ENCODE results near the gene LRP6. TPM values are rescaled to one million over a fixed set of nuclear protein-coding genes. Genes with fewer than 3 reads are reported as not detected.

LRP6 gene
- total RNA-seq, 4 donors from 2014 or later, result 9.5 to 21.4 (median 14.7) TPM

DNA sequence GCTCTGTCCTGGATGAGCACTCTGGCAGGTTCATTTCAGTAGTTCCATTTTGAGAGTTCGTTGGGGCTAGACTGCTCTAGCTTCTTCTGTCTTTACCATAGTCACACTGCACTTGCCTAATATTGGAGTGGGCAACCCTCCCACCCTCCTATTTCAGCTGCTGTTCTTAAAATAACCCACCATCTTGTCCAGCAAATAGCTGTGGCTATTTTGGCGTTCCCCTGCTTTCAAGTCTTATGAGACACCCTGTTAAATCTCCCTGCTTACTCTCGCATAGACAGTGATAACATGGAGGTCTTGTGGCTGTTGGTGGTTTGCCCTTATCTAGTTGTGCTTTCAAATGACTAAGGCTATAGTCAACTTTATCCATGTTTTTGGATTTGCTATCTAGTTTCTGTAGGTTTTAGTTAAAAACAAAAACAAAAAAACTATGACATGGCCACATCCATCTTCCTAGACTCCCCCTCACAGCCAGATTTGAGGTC lies 65.5 kb downstream of the LRP6 start:
- H3K4me3 ChIP-seq, result peak overlapping the region in 2 of 4 donors; percentile 7 to 14
- peak; percentile 35 to 81 for DNase-seq
- in situ Hi-C loops (cut with MboI; ENCODE audit: low sequenced_read_pairs in 4 of 4), result no loop called here
- intact Hi-C loops (cut with DNase I; ENCODE audit: low total_unique reads), result loop anchor here (5.0 kb wide), 1 partner anchor 66 kb away; the partner anchor contains the start of gene LRP6
- H3K4me1 ChIP-seq, result peaks cover 21 to 25% of the 10 kb centered on the region in 2 donors
- ATAC-seq, result peak; percentile 95 to 97
- H3K27me3 ChIP-seq, result no peaks in the 10 kb centered on the region
- H3K9me3 ChIP-seq, result no peaks in the 10 kb centered on the region
- H3K36me3 ChIP-seq, result no peaks in the 10 kb centered on the region
- H3K27ac ChIP-seq, result peak overlapping the region; percentile 71 to 79 (median 74)
- TF ChIP-seq, protein P1, sequence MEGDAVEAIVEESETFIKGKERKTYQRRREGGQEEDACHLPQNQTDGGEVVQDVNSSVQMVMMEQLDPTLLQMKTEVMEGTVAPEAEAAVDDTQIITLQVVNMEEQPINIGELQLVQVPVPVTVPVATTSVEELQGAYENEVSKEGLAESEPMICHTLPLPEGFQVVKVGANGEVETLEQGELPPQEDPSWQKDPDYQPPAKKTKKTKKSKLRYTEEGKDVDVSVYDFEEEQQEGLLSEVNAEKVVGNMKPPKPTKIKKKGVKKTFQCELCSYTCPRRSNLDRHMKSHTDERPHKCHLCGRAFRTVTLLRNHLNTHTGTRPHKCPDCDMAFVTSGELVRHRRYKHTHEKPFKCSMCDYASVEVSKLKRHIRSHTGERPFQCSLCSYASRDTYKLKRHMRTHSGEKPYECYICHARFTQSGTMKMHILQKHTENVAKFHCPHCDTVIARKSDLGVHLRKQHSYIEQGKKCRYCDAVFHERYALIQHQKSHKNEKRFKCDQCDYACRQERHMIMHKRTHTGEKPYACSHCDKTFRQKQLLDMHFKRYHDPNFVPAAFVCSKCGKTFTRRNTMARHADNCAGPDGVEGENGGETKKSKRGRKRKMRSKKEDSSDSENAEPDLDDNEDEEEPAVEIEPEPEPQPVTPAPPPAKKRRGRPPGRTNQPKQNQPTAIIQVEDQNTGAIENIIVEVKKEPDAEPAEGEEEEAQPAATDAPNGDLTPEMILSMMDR (IDR thresholded peaks at IDR 0.05 in 4 of 5, conservative IDR thresholded peaks at IDR 0.05 in 1 of 5), result no peak
- TF ChIP-seq POLR2A (IDR thresholded peaks at IDR 0.05), result peak in 1 of 2 donors; percentile 11

DNA sequence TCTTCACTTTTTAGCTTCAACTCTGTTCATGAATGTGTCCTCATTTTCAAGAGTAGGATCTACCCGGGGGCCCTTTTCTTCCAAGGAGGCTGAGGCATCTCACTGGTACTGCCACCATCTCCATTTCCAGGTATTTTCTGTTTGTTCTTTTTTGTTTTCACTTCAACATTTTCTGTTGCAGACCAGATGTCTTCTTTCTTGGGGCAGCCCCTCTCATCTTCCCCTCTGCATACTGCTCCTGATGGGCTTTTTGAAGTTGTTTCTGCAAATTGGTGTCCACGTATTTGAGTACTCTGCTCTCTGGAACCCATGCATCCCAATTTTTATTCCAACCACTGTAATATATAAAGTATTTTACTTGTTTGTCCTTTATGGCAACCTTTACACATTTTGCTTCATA lies 66.5 kb downstream of the LRP6 start:
- TF ChIP-seq, protein P1 (IDR thresholded peaks at IDR 0.05 in 4 of 5, conservative IDR thresholded peaks at IDR 0.05 in 1 of 5), result no peak
- TF ChIP-seq POLR2A (IDR thresholded peaks at IDR 0.05), result no peak
- Histone ChIP-seq H3K27me3 (no peaks in the 10 kb centered on the region), H3K36me3 (no peaks in the 10 kb centered on the region), H3K27ac (peak overlapping the region in 3 of 4 donors; percentile 71 to 75 (median 73)), H3K4me1 (peaks cover 21 to 25% of the 10 kb centered on the region in 2 donors), H3K4me3 (no peak overlapping the region), H3K9me3 (no peaks in the 10 kb centered on the region)
- no peak for ATAC-seq
- in situ Hi-C loops (cut with MboI; ENCODE audit: low sequenced_read_pairs in 4 of 4), result no loop called here
- intact Hi-C loops (cut with DNase I; ENCODE audit: low total_unique reads), result loop anchor here (5.0 kb wide), 1 partner anchor 67 kb away; the partner anchor contains the start of gene LRP6
- no peak for DNase-seq

DNA sequence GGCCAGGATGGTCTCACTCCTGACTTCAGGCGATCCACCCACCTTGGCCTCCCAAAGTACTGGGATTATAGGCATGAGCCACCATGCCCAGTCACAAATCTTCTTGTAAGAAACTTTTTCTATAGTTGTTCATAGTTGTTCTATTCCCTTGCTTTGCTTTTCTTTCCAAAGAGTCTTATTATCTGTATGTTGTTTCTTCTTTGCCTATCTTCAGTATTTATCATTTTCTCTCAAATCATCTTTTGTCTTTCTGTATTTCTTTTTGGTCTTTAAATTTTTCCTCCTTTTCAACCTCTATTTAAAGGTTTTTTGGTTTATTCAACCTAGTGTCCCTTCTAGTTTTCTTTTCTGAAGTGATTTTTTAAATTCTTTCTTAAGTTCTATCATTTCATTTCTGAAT lies 68.7 kb downstream of the LRP6 start:
- intact Hi-C loops (cut with DNase I; ENCODE audit: low total_unique reads), result no loop called here
- no peaks in the 10 kb centered on the region for H3K36me3 ChIP-seq
- in situ Hi-C loops (cut with MboI; ENCODE audit: low sequenced_read_pairs in 4 of 4), result no loop called here
- no peaks in the 10 kb centered on the region for H3K9me3 ChIP-seq
- DNase-seq, result no peak
- H3K4me1 ChIP-seq, result peaks cover 21 to 25% of the 10 kb centered on the region in 2 donors
- no peak for TF ChIP-seq POLR2A (IDR thresholded peaks at IDR 0.05)
- TF ChIP-seq, protein P1 (IDR thresholded peaks at IDR 0.05 in 4 of 5, conservative IDR thresholded peaks at IDR 0.05 in 1 of 5), result no peak
- ATAC-seq, result no peak
- no peaks in the 10 kb centered on the region for H3K27me3 ChIP-seq
- no peak overlapping the region for H3K4me3 ChIP-seq
- H3K27ac ChIP-seq, result no peak overlapping the region

DNA sequence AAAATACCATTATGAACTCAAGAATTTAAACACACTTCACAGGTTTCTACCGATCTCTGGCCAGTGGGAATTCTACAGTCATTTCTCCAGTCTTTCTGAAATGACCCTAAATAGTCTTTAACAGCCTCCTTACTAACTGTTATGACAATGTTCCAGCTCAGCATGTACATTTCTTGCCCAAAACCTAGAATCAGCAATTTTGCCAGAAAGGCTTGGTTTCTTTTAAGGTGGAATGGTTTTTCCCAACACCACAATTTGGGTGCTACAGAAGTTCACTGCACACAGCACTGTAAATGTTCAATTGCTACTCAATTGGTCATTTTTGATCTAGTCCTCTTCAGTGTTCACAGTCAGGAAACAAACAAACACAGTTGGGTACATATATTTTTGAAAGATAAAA lies 69.7 kb downstream of the LRP6 start:
- ATAC-seq (no peak), DNase-seq (no peak)
- no peaks in the 10 kb centered on the region for H3K27me3 ChIP-seq
- in situ Hi-C loops (cut with MboI; ENCODE audit: low sequenced_read_pairs in 4 of 4), result no loop called here
- H3K27ac ChIP-seq, result no peak overlapping the region
- H3K4me1 ChIP-seq, result peaks cover 15 to 22% of the 10 kb centered on the region in 2 donors
- TF ChIP-seq, protein P1 (IDR thresholded peaks at IDR 0.05 in 4 of 5, conservative IDR thresholded peaks at IDR 0.05 in 1 of 5), result no peak
- TF ChIP-seq POLR2A (IDR thresholded peaks at IDR 0.05), result no peak
- no peaks in the 10 kb centered on the region for H3K36me3 ChIP-seq
- H3K4me3 ChIP-seq, result no peak overlapping the region
- intact Hi-C loops (cut with DNase I; ENCODE audit: low total_unique reads), result no loop called here
- no peaks in the 10 kb centered on the region for H3K9me3 ChIP-seq

DNA sequence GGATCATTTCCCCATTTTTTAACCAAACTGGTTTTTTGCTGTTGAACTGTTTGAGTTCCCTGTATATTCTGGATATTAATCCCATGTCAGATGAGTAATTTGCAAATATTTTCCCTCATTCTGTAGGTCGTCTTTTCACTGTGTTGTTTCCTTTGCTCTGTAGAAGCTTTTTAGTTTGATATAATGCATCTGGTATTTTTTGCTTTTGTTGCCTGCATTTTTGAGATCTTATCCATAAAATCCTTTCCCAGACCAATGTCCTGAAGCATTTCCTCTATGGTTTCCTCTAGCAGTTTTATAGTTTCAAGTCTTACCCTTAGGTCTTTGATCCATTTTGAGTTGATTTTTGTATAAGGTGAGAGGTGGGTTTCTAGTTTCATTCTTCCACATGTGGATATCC lies 71.3 kb downstream of the LRP6 start:
- Histone ChIP-seq H3K36me3 (no peaks in the 10 kb centered on the region), H3K4me1 (peaks cover 11 to 12% of the 10 kb centered on the region in 2 donors), H3K27me3 (no peaks in the 10 kb centered on the region), H3K27ac (no peak overlapping the region), H3K4me3 (no peak overlapping the region), H3K9me3 (no peaks in the 10 kb centered on the region)
- no peak for DNase-seq
- no peak for TF ChIP-seq POLR2A (IDR thresholded peaks at IDR 0.05)
- TF ChIP-seq, protein P1 (IDR thresholded peaks at IDR 0.05 in 4 of 5, conservative IDR thresholded peaks at IDR 0.05 in 1 of 5), result no peak
- intact Hi-C loops (cut with DNase I; ENCODE audit: low total_unique reads) (no loop called here), in situ Hi-C loops (cut with MboI; ENCODE audit: low sequenced_read_pairs in 4 of 4) (no loop called here)
- ATAC-seq, result no peak
